OCI-LY3 (cell line): ENCODE results near the gene AGFG1.

Experiments
- H2AFZ ChIP-seq: fragments of 200-600, 300-600 bp; shearing (Covaris generic); 2 replicates; pipeline ENCODE4 v1.6.0; 2014; ENCODE audit warnings: antibody characterized with exemption, low read depth, low read length
- H3K27ac ChIP-seq: fragments of 200-600, 300-600 bp; sonication (generic); 2 replicates; pipeline ENCODE4 v1.5.1; 2014; ENCODE audit warnings: mild to moderate bottlenecking, low read length, moderate library complexity, mixed read lengths
- H3K27me3 ChIP-seq: fragments of 200-600, 300-600 bp; sonication (generic); 2 replicates; pipeline ENCODE4 v1.6.1; 2014; ENCODE audit warnings: low read depth, low read length, mixed read lengths
- H3K36me3 ChIP-seq: fragments of 200-600, 300-600 bp; sonication (generic); replicated peaks from 2 replicates; pipeline ENCODE3; 2014; ENCODE audit warnings: low read depth, low read length, mixed read lengths
- H3K4me1 ChIP-seq: fragments of 300-600, 200-600 bp; sonication (generic); 2 replicates; pipeline ENCODE4 v1.6.1; 2014; ENCODE audit warnings: low read length, mixed read lengths
- H3K4me2 ChIP-seq: fragments of 200-600, 300-600 bp; sonication (generic); 2 replicates; pipeline ENCODE4 v1.6.1; 2014; ENCODE audit warnings: low read length, mixed read lengths
- H3K4me3 ChIP-seq: fragments of 300-600, 200-600 bp; sonication (generic); 2 replicates; pipeline ENCODE4 v1.5.1; 2014; ENCODE audit warnings: antibody characterized with exemption, mild to moderate bottlenecking, low read length, moderate library complexity
- H3K79me2 ChIP-seq: fragments of 300-600, 200-600 bp; shearing (Covaris generic); 2 replicates; pipeline ENCODE4 v1.6.1; 2014; ENCODE audit warnings: mild to moderate bottlenecking, low read length, mixed read lengths
- H3K9ac ChIP-seq: fragments of 300-600, 200-600 bp; shearing (Covaris generic); 2 replicates; pipeline ENCODE4 v1.6.0; 2014; ENCODE audit warnings: mild to moderate bottlenecking, low read length, moderate library complexity
- H3K9me3 ChIP-seq: fragments of 200-600, 300-600 bp; shearing (Covaris generic); 2 replicates; pipeline ENCODE4 v1.6.1; 2014; ENCODE audit warnings: low read length, mixed read lengths; ENCODE audit not compliant: insufficient read depth
- H4K20me1 ChIP-seq: fragments of 200-600, 300-600 bp; sonication (generic); 2 replicates; pipeline ENCODE4 v1.6.1; 2016; ENCODE audit warnings: low read length, mixed read lengths; ENCODE audit not compliant: insufficient read depth
- EZH2phosphoT487 ChIP-seq: fragments of 200-600 bp; shearing (Covaris generic); IDR thresholded peaks from 2 replicates; pipeline ENCODE4 v1.6.1; 2018; ENCODE audit warnings: antibody characterized with exemption, mixed run types, low read depth
- TF ChIP-seq, protein P1 (sequence below): fragments of 200-600, 300-600 bp; sonication (generic); IDR thresholded peaks from 2 replicates; pipeline ENCODE4 v1.5.1; 2014; ENCODE audit warnings: antibody characterized with exemption, low read length, low read depth

AGFG1 gene

DNA sequence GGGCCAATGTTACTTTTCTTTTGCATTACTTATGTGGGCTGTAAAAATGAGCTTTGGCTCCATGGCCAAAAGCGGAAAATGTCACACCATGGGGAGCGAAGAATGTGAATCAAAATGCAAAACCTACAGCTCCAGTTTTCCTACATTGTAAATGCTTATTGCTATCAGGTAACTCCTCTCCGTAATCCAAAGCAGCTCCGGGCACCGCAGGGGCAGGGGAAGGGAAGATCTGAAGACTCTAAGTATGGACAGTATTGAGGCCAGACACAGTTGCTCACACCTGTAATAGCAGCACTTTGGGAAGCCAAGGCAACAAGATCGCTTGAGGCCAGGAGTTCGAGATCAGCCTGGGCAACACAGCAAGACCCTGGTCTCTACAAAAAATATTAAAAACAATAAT is 7.1 kb upstream of the AGFG1 start:
- Histone ChIP-seq H3K27ac (no peak overlapping the region), H3K4me3 (no peak overlapping the region), H3K36me3 (no peaks in the 10 kb centered on the region), H3K27me3 (no peaks in the 10 kb centered on the region), H2AFZ (no peak overlapping the region), H3K4me1 (peaks cover 42% of the 10 kb centered on the region), H3K9me3 (no peaks in the 10 kb centered on the region), H3K79me2 (no peaks in the 10 kb centered on the region), H3K4me2 (no peak overlapping the region), H3K9ac (no peak overlapping the region), H4K20me1 (no peaks in the 10 kb centered on the region)
- no peak for TF ChIP-seq EZH2phosphoT487
- TF ChIP-seq, protein P1, sequence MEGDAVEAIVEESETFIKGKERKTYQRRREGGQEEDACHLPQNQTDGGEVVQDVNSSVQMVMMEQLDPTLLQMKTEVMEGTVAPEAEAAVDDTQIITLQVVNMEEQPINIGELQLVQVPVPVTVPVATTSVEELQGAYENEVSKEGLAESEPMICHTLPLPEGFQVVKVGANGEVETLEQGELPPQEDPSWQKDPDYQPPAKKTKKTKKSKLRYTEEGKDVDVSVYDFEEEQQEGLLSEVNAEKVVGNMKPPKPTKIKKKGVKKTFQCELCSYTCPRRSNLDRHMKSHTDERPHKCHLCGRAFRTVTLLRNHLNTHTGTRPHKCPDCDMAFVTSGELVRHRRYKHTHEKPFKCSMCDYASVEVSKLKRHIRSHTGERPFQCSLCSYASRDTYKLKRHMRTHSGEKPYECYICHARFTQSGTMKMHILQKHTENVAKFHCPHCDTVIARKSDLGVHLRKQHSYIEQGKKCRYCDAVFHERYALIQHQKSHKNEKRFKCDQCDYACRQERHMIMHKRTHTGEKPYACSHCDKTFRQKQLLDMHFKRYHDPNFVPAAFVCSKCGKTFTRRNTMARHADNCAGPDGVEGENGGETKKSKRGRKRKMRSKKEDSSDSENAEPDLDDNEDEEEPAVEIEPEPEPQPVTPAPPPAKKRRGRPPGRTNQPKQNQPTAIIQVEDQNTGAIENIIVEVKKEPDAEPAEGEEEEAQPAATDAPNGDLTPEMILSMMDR, result no peak

DNA sequence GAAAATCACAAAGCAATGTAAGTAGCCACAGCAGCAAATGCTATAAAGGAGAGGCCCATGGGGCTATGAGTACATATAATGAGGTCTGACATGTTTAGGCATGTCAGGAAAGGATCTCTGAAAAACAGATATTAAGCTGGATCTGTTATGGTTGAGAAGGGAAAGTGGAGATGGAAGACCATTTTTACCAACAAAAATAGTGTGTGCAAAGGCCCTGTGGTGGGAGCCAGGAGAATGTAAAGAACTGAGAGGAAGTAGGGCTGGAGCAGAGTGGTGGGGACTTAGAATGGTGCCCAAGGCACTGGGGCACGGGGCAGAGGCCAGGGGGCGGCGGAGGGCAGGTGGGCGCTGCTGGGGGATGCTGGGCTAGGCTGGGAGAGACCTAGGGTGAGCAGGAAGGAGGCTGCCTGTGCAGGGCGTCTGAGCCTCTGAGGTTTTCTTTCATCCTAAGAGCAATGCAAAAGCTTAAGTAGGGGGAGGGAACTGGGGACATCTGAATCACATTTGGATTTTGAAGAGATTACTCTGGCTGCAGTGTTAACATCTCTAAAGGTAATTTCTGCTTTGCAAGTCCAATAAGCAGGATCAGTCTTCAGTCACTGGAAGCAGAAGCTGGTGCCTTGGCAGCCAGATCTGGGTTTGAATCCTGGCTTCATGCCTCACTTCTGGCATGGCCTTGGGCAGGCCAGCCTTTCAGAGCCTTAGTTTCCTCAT is 4.9 kb upstream of the AGFG1 start:
- H3K9ac ChIP-seq, result no peak overlapping the region
- no peaks in the 10 kb centered on the region for H3K9me3 ChIP-seq
- H3K27me3 ChIP-seq, result no peaks in the 10 kb centered on the region
- H3K4me1 ChIP-seq, result peaks cover 25% of the 10 kb centered on the region
- H3K4me3 ChIP-seq, result no peak overlapping the region
- no peak overlapping the region for H3K4me2 ChIP-seq
- H3K36me3 ChIP-seq, result no peaks in the 10 kb centered on the region
- H2AFZ ChIP-seq, result no peak overlapping the region
- H3K79me2 ChIP-seq, result peaks cover 2% of the 10 kb centered on the region; the same call in 1 of the 2 replicates
- no peak for TF ChIP-seq EZH2phosphoT487
- TF ChIP-seq, protein P1, result no peak
- H4K20me1 ChIP-seq, result no peaks in the 10 kb centered on the region
- no peak overlapping the region for H3K27ac ChIP-seq

DNA sequence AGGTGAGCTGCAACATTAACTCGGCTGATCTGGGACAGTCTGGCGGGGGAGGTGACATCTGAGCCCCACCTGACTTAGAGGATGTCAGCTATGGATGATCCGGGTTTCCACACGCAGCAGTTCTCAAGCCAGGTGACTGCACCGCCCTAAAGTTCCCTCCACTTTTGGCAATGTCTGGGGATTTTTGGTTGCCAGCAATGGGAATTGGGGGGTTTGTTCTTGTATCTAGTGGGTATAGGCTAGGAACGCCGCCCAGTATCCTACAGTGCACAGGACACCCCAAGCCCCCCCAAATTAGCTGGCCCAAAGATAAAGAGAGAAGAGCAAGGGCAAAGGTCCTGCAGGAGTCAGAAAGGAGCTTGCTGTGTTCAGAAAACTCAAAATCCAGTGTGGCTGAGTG is 544 bp upstream of the AGFG1 start:
- Histone ChIP-seq H3K9me3 (no peaks in the 10 kb centered on the region), H3K27ac (no peak overlapping the region), H3K27me3 (no peaks in the 10 kb centered on the region), H2AFZ (no peak overlapping the region), H4K20me1 (peaks cover 32% of the 10 kb centered on the region), H3K4me1 (peaks cover 14% of the 10 kb centered on the region), H3K36me3 (no peaks in the 10 kb centered on the region), H3K4me2 (no peak overlapping the region), H3K79me2 (peaks cover 45% of the 10 kb centered on the region), H3K4me3 (no peak overlapping the region), H3K9ac (no peak overlapping the region)
- TF ChIP-seq, protein P1, result no peak
- TF ChIP-seq EZH2phosphoT487, result no peak

DNA sequence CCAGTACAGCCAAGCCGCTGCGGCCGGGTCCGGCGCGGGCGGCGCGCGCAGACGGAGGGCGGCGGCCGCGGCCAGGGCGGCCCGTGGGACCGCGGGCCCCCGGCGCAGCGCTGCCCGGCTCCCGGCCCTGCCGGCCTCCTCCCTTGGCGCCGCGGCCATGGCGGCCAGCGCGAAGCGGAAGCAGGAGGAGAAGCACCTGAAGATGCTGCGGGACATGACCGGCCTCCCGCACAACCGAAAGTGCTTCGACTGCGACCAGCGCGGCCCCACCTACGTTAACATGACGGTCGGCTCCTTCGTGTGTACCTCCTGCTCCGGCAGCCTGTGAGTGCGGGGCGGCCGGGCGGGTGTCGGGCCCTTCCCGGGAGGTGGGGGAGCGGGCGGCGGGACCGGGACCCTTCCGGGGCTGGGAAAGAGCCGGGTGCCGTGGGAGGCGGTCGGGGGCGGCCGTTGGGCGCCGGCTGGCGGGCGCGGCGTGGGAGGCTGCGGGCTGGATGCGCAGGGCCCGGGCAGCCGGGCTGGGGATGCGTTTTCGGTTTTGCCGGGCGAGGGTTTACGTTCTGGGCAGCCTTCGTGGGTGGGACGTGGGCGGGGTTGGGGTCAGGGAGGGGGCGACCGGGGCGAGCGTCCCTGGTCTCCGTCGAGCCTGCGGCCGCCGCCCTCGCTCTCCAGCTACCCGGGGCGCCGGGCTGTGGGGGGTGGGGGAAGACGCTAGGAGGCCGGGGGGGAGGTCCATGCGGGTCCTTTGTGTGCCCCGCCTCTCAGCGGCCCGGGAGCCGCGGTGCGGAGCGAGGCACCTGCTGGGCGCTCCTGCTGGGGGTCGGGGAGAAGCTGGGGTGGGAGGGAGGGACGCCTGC is 537 bp downstream of the AGFG1 start:
- H3K9ac ChIP-seq, result peak overlapping the region; percentile 80
- H3K27me3 ChIP-seq, result no peaks in the 10 kb centered on the region
- no peaks in the 10 kb centered on the region for H3K36me3 ChIP-seq
- no peak overlapping the region for H3K27ac ChIP-seq
- H3K4me2 ChIP-seq, result peak overlapping the region; percentile 94
- no peaks in the 10 kb centered on the region for H3K9me3 ChIP-seq
- no peak for TF ChIP-seq EZH2phosphoT487
- TF ChIP-seq, protein P1, result no peak
- peak overlapping the region; percentile 98 for H3K4me3 ChIP-seq
- H3K4me1 ChIP-seq, result peaks cover 14% of the 10 kb centered on the region
- H4K20me1 ChIP-seq, result peaks cover 35% of the 10 kb centered on the region
- no peak overlapping the region; the same call in 1 of the 2 replicates for H2AFZ ChIP-seq
- peaks cover 56% of the 10 kb centered on the region for H3K79me2 ChIP-seq
